Measurements from ENCODE around the gene CEACAM6. TPM values are rescaled to one million over a fixed set of nuclear protein-coding genes. Genes with fewer than 3 reads are reported as not detected.

The CEACAM6 gene
- total and polyA plus RNA-seq, 7 donors: 0.03 to 0.27 (median 0.10) TPM; not detected in 3

DNA sequence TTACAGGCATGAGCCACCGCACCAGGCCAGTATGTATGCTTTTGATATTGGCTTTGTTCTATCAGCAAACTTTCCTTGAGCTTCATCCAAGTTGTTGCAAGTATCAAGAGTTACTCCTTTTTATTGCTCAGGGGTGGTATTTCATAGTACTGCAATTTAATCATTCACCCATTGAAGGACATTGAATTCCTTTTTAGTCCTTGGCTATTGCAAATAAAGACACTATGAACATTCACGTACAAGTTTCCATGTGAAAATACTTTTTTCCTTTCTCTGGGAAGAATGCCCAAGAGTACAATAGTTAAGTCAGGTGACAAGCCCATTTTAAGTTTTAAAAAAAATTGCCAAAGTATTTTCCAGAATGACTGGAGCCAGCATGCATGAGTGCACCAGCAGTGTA lies 61.4 kb downstream of the CEACAM6 start:
- H3K4me1 ChIP-seq: no peaks in the 10 kb centered on the region
- no peak overlapping the region for H3K27ac ChIP-seq
- H3K27me3 ChIP-seq (ENCODE audit: insufficient read depth in 3 of 3, low read length in 2 of 3): peaks cover 0 to 4% (median 1%) of the 10 kb centered on the region in 3 donors
- no peak for ATAC-seq
- TF ChIP-seq, protein P1, sequence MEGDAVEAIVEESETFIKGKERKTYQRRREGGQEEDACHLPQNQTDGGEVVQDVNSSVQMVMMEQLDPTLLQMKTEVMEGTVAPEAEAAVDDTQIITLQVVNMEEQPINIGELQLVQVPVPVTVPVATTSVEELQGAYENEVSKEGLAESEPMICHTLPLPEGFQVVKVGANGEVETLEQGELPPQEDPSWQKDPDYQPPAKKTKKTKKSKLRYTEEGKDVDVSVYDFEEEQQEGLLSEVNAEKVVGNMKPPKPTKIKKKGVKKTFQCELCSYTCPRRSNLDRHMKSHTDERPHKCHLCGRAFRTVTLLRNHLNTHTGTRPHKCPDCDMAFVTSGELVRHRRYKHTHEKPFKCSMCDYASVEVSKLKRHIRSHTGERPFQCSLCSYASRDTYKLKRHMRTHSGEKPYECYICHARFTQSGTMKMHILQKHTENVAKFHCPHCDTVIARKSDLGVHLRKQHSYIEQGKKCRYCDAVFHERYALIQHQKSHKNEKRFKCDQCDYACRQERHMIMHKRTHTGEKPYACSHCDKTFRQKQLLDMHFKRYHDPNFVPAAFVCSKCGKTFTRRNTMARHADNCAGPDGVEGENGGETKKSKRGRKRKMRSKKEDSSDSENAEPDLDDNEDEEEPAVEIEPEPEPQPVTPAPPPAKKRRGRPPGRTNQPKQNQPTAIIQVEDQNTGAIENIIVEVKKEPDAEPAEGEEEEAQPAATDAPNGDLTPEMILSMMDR (IDR thresholded peaks at IDR 0.05): no peak
- intact Hi-C loops (cut with DNase I): no loop called here
- DNase-seq: no peak
- 55 to 65% (median 65%) methylated on average over 2 of the region's 2 CpGs for WGBS, 3 donors
- no peaks in the 10 kb centered on the region for H3K9me3 ChIP-seq
- no peak overlapping the region for H3K4me3 ChIP-seq
- no peaks in the 10 kb centered on the region for H3K36me3 ChIP-seq (ENCODE audit: insufficient read depth in 1 of 2, low read depth in 1 of 2)

DNA sequence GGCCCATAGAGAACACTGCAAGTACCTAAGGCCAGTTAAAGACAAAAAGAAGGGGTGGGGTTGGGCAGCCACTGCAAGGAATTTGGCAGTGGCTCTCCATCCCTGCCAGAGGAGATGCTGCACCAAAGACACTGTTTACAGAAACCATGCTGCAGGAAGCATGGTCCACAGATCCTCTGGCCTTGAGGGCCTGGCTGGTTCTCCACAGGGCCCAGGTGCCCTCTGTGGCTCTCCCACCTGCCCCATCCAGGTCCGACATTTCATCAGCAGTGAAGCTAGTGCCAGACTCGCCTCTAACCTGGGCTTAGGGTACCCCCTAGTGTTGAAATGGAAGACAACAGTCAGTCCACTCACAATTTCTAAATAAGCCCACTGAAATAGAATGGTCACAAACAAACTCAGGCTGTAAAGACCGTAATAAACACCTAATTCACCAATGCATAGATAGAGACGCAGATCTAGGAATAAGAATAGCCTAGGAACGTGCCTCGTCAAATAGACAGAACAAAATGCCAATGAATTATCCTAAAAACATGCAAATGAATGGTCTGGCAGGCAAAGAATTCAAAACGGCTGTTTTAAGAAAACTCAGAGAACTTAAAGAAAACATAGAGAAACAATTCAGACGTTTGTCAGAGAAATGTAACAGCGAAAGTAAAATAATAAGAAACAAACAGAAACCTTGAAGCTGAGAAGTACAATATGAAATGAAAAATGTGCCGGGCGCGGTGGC lies 65.8 kb downstream of the CEACAM6 start:
- intact Hi-C loops (cut with DNase I): no loop called here
- peaks cover 0 to 4% (median 1%) of the 10 kb centered on the region in 3 donors for H3K27me3 ChIP-seq (ENCODE audit: insufficient read depth in 3 of 3, low read length in 2 of 3)
- no peak for ATAC-seq

More for the DNA sequence above, 65.8 kb downstream of the CEACAM6 start:
- Histone ChIP-seq H3K36me3 (ENCODE audit: insufficient read depth in 1 of 2, low read depth in 1 of 2) (no peaks in the 10 kb centered on the region), H3K27ac (no peak overlapping the region), H3K4me3 (no peak overlapping the region), H3K4me1 (no peaks in the 10 kb centered on the region), H3K9me3 (no peaks in the 10 kb centered on the region)
- WGBS, 3 donors: 35 to 38% (median 37%) methylated on average over 12 of the region's 12 CpGs
- DNase-seq: no peak
- TF ChIP-seq, protein P1 (IDR thresholded peaks at IDR 0.05): peak; percentile 20

Other genes with a start within 250 kb of the CEACAM6 start
- gene CEACAM21, start 179.4 kb upstream of the CEACAM6 start, total RNA-seq: under 1 TPM in 2 of 4 donors, not detected in 2; 0.21 to 0.28 TPM
- gene CEACAM21, start 179.4 kb upstream of the CEACAM6 start, polyA plus RNA-seq: under 1 TPM; 0.05 to 0.48 (median 0.20) TPM
- under 1 TPM in 2 of 4 donors, not detected in 2; 0.17 to 0.73 TPM for gene CEACAM4, start 128.5 kb upstream of the CEACAM6 start, total RNA-seq
- gene CEACAM4, start 128.5 kb upstream of the CEACAM6 start, polyA plus RNA-seq: under 1 TPM in 1 of 3 donors, not detected in 2; 0.03 TPM
- gene CEACAM7, start 67.3 kb upstream of the CEACAM6 start, total RNA-seq: under 1 TPM in 2 of 4 donors, not detected in 2; 0.15 to 0.32 TPM
- gene CEACAM7, start 67.3 kb upstream of the CEACAM6 start, polyA plus RNA-seq: under 1 TPM in 1 of 3 donors, not detected in 2; 0.01 TPM
- gene CEACAM5, start 46.9 kb upstream of the CEACAM6 start, total RNA-seq: under 1 TPM in 2 of 4 donors, not detected in 2; 0.69 TPM
- gene CEACAM5, start 46.9 kb upstream of the CEACAM6 start, polyA plus RNA-seq: under 1 TPM in 1 of 3 donors, not detected in 2; 0.04 TPM
- gene CEACAM3, start 41.1 kb downstream of the CEACAM6 start, total RNA-seq: under 1 TPM in 1 of 4 donors, not detected in 3; 0.59 TPM
- gene CEACAM3, start 41.1 kb downstream of the CEACAM6 start, polyA plus RNA-seq: under 1 TPM in 2 of 3 donors, not detected in 1; 0.01 to 0.05 TPM
- gene LYPD4, start 89.2 kb downstream of the CEACAM6 start, total RNA-seq: not detected
- not detected for gene LYPD4, start 89.2 kb downstream of the CEACAM6 start, polyA plus RNA-seq
- not detected for gene DMRTC2, start 89.5 kb downstream of the CEACAM6 start, total RNA-seq
- gene DMRTC2, start 89.5 kb downstream of the CEACAM6 start, polyA plus RNA-seq: not detected
- gene RPS19, start 104.7 kb downstream of the CEACAM6 start, total RNA-seq: 100 to 1,000 TPM; 593 to 962 (median 730) TPM
- 1,000 to 10,000 TPM; 1,218 to 2,236 (median 1,284) TPM for gene RPS19, start 104.7 kb downstream of the CEACAM6 start, polyA plus RNA-seq
- gene CD79A, start 121.7 kb downstream of the CEACAM6 start, total RNA-seq: 1 to 10 TPM in 2 of 4 donors, under 1 TPM in 2; 0.30 to 1.4 (median 0.91) TPM
- gene CD79A, start 121.7 kb downstream of the CEACAM6 start, polyA plus RNA-seq: 1 to 10 TPM in 1 of 3 donors, under 1 TPM in 2; 0.30 to 1.3 (median 0.87) TPM
- 10 to 100 TPM; 15.8 to 22.2 (median 21.3) TPM for gene ARHGEF1, start 127.7 kb downstream of the CEACAM6 start, total RNA-seq
- 10 to 100 TPM; 20.4 to 28.0 (median 20.7) TPM for gene ARHGEF1, start 127.7 kb downstream of the CEACAM6 start, polyA plus RNA-seq
- not detected for gene ERFL, start 172.9 kb downstream of the CEACAM6 start, total RNA-seq
- gene ERFL, start 172.9 kb downstream of the CEACAM6 start, polyA plus RNA-seq: under 1 TPM in 1 of 3 donors, not detected in 2; 0.03 TPM
- gene RABAC1, start 203.8 kb downstream of the CEACAM6 start, total RNA-seq: 10 to 100 TPM; 48.9 to 65.3 (median 55.9) TPM
- gene RABAC1, start 203.8 kb downstream of the CEACAM6 start, polyA plus RNA-seq: 100 to 1,000 TPM in 2 of 3 donors, 10 to 100 TPM in 1; 97.6 to 131 (median 102) TPM
- gene ATP1A3, start 238.7 kb downstream of the CEACAM6 start, total RNA-seq: under 1 TPM in 2 of 4 donors, not detected in 2; 0.15 to 0.24 TPM
- under 1 TPM in 2 of 3 donors, not detected in 1; 0.12 to 0.17 TPM for gene ATP1A3, start 238.7 kb downstream of the CEACAM6 start, polyA plus RNA-seq